ENCODE measurements around the gene PRSS53. TPM values are rescaled to one million over a fixed set of nuclear protein-coding genes. Genes with fewer than 3 reads are reported as not detected.
A peak's percentile ranks its signal among the peaks of the same experiment; 100 is the strongest.

PRSS53 gene
- total RNA-seq, 1 experiment from 2014 or later, result 1.3 TPM

GRCh38 chr16:31129568-31130335, 41.0 kb upstream of the PRSS53 start:
- Histone ChIP-seq H3K4me3 (ENCODE audit: insufficient read depth, low read depth, low read length) (no peak overlapping the region), H3K36me3 (replicated peaks; ENCODE audit: control insufficient read depth, insufficient read depth, low read length) (peaks cover 15% of the 10 kb centered on the region), H3K27me3 (ENCODE audit: control insufficient read depth, insufficient read depth, low read length) (no peaks in the 10 kb centered on the region)
- peak; percentile 63 for DNase-seq

DNA sequence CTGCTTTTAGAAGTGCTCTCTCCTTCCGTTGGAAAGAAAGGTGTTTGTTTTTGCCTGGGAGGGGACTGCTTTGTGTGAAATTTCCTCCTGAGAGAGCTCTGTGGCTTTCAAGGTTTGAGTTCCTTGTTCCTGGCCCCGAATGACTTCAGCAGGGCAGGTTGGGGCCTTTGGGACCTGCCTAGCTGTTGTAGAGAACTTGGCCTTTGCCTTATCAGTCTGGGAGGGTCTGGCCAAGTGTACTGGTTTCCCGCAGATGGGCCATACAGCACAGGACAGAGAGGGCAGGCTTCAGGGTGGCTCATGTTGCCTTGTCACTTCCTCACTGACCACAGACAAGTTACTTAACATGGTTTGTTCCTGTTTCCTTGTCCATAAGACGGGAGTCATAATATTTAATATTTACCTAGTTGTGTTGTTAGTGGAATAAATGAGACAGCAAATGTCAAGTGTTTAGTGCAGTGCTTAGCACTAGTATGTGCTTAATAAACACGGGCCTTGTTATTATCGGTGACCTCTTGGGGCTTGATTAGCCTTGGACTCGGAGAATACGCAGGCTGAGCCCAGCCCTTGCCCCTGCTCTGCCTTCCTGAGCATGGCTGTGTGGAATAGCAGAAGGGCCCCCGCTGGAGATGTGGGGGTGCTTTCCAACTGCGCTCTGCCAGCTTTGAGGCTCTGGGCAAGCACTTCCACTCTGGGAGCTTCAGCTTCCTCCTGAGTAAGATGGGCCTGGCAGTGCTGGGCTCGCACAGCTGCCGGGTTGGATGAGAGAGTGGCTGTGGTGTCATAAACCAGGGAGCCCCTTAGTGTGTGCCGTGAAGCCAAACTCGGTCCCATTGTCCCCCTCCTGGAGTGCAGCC, 40.2 kb upstream of the PRSS53 start:
- Histone ChIP-seq H3K27me3 (ENCODE audit: control insufficient read depth, insufficient read depth, low read length) (no peaks in the 10 kb centered on the region), H3K4me3 (ENCODE audit: insufficient read depth, low read depth, low read length) (no peak overlapping the region), H3K36me3 (replicated peaks; ENCODE audit: control insufficient read depth, insufficient read depth, low read length) (peaks cover 15% of the 10 kb centered on the region)
- no peak for DNase-seq

- DNase-seq, result peak; percentile 43
- no peak overlapping the region for H3K4me3 ChIP-seq (ENCODE audit: insufficient read depth, low read depth, low read length)
- H3K36me3 ChIP-seq (replicated peaks; ENCODE audit: control insufficient read depth, insufficient read depth, low read length), result peaks cover 9% of the 10 kb centered on the region
- H3K27me3 ChIP-seq (ENCODE audit: control insufficient read depth, insufficient read depth, low read length), result no peaks in the 10 kb centered on the region
These were observed 38.4 kb upstream of the PRSS53 start for GRCh38 chr16:31127182-31127581.

- peaks cover 10% of the 10 kb centered on the region for H3K36me3 ChIP-seq (replicated peaks; ENCODE audit: control insufficient read depth, insufficient read depth, low read length)
- peak; percentile 17 for DNase-seq
- no peak overlapping the region for H3K4me3 ChIP-seq (ENCODE audit: insufficient read depth, low read depth, low read length)
- H3K27me3 ChIP-seq (ENCODE audit: control insufficient read depth, insufficient read depth, low read length), result no peaks in the 10 kb centered on the region
These were observed 37.1 kb upstream of the PRSS53 start for GRCh38 chr16:31125844-31126243.

GRCh38 chr16:31120129-31120528, 31.4 kb upstream of the PRSS53 start:
- no peak for DNase-seq
- peaks cover 20% of the 10 kb centered on the region for H3K36me3 ChIP-seq (replicated peaks; ENCODE audit: control insufficient read depth, insufficient read depth, low read length)
- H3K4me3 ChIP-seq (ENCODE audit: insufficient read depth, low read depth, low read length), result no peak overlapping the region
- no peaks in the 10 kb centered on the region for H3K27me3 ChIP-seq (ENCODE audit: control insufficient read depth, insufficient read depth, low read length)

DNA sequence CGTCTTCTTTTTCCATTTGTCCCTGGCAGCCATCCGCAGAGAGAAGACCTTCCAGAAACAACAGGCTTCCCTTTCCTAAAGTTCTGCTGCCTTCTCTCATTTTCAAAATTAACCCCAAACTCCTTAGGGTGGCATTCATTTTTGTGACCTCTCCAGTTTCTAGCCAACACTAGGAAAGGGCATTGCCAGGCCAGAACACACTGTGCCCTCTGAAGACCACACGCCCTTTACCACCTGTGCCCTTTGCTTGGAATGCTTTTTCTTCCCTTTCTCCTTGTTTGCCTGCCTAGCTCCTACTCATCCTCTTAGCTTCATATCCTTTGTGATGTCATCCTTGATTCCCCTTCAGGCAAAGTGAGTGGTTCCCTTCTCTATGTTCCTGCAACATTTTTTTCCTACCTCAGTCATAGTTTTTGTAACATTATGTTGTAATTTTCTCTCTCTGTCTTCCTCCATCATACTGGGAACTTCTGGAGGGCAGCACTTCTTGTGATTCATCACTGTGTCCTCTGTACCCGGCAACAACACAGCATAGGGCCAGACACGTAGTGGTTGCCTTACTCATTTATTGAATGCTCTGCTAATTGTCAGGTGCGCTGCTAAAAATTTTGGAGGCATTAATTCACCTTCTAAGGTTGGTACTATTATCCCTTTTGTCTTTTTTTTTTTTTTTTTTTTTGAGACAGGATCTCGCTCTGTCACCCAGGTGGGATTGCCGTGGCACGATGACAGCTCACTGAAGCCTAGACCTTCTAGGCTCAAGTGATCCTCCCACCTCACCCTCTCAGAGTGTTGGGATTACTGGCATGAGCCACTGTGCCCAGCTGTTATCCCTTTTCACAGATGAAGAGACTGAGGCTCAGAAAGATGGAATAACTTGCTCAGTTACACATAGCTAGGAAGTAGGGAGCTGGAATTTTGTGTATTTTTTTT, 29.7 kb upstream of the PRSS53 start:
- Histone ChIP-seq H3K4me3 (ENCODE audit: insufficient read depth, low read depth, low read length) (peak overlapping the region; percentile 57), H3K27me3 (ENCODE audit: control insufficient read depth, insufficient read depth, low read length) (no peaks in the 10 kb centered on the region), H3K36me3 (replicated peaks; ENCODE audit: control insufficient read depth, insufficient read depth, low read length) (peaks cover 20% of the 10 kb centered on the region)
- peak; percentile 21 for DNase-seq

DNA sequence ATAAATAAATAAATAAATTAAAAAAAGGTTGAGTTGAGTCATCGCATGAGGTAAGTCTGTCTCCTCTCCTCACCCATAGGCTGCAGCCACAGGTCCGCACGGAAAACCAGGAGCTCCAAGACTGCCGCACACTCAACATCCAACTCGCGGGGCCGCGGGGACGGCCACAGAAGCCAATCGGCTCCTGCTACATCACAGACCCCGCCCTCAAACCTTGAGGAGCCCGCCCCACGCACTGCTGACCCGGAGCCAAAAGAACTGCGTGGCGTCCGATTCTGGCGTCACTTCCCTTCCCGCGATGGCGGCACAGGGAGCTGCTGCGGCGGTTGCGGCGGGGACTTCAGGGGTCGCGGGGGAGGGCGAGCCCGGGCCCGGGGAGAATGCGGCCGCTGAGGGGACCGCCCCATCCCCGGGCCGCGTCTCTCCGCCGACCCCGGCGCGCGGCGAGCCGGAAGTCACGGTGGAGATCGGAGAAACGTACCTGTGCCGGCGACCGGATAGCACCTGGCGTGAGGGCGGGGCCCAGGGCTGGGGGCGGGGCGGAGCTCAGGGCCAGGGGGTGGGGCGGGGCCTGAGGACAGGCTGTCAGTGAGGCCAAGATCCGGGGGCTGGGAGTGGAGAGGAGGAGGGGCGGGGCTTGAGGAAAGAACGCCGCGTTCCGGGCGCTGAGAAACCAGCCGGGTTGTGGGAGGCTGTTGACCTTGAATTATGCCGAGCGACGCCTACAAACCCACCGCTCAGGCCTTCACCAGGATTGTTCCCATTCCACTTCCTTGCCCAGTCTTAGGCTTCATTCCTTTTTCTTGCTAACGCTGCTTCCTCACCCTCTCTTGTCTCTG, 28.9 kb upstream of the PRSS53 start, which contains the start of gene KAT8:
Gene KAT8 (plus strand): TSS at position 281 of the 839 bp plus-strand sequence. CDS start 18 bp downstream, at position 299.
- H3K4me3 ChIP-seq (ENCODE audit: insufficient read depth, low read depth, low read length), result peak within 1 kb of the TSS; percentile 57
- H3K36me3 ChIP-seq (replicated peaks; ENCODE audit: control insufficient read depth, insufficient read depth, low read length), result peaks cover 20% of the 10 kb centered on the region
- no peaks in the 10 kb centered on the region for H3K27me3 ChIP-seq (ENCODE audit: control insufficient read depth, insufficient read depth, low read length)
- peak; percentile 100 for DNase-seq

DNA sequence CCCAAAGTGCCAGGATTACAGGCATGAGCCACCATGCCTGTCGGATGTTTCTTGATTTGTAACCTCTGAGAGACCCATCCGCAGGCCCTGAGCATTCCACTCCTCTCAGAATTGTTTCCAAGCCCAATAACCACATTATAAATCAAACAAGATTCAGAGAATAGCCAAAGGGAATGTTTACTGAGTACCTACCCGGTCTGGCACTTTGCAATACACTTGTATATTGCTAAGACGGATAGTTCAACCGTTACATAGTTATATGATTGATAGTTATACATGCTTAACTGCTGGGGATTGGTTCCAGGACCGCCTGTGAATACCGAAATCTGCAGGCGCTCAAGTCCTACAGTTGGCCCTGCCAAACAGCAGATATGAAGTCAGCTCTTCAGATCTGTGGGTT, 25.7 kb upstream of the PRSS53 start:
- H3K4me3 ChIP-seq (ENCODE audit: insufficient read depth, low read depth, low read length), result no peak overlapping the region
- H3K27me3 ChIP-seq (ENCODE audit: control insufficient read depth, insufficient read depth, low read length), result no peaks in the 10 kb centered on the region
- H3K36me3 ChIP-seq (replicated peaks; ENCODE audit: control insufficient read depth, insufficient read depth, low read length), result peaks cover 14% of the 10 kb centered on the region
- DNase-seq, result peak; percentile 7

GRCh38 chr16:31113121-31114120, 24.7 kb upstream of the PRSS53 start:
- Histone ChIP-seq H3K27me3 (ENCODE audit: control insufficient read depth, insufficient read depth, low read length) (no peaks in the 10 kb centered on the region; the same call in 1 of the 2 replicates), H3K4me3 (ENCODE audit: insufficient read depth, low read depth, low read length) (no peak overlapping the region), H3K36me3 (replicated peaks; ENCODE audit: control insufficient read depth, insufficient read depth, low read length) (peaks cover 12% of the 10 kb centered on the region)
- DNase-seq, result peak; percentile 19

DNA sequence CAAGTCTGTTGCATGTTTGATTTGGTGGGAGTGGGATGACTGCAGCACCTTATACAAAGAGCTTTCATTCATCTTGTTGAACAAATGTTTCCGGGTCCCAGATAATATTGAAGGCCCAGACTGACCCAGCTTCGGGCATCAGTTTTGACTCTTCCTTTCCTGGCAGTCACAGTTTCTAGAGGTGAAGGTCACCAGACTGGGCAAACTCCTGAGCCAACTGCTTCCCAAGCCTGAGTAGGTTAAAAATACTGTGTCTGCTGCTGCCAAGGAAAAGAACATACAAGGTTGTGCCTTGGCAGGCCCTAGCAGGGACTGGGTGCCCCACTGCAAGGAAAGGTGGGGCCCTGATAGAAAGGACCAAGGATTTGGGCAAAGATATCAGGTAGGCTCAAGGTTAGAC, 24.0 kb upstream of the PRSS53 start:
- Histone ChIP-seq H3K27me3 (ENCODE audit: control insufficient read depth, insufficient read depth, low read length) (no peaks in the 10 kb centered on the region; the same call in 1 of the 2 replicates), H3K4me3 (ENCODE audit: insufficient read depth, low read depth, low read length) (no peak overlapping the region), H3K36me3 (replicated peaks; ENCODE audit: control insufficient read depth, insufficient read depth, low read length) (peaks cover 12% of the 10 kb centered on the region)
- no peak for DNase-seq

GRCh38 chr16:31111881-31112466, 23.2 kb upstream of the PRSS53 start:
- Histone ChIP-seq H3K36me3 (replicated peaks; ENCODE audit: control insufficient read depth, insufficient read depth, low read length) (peaks cover 12% of the 10 kb centered on the region), H3K27me3 (ENCODE audit: control insufficient read depth, insufficient read depth, low read length) (no peaks in the 10 kb centered on the region; the same call in 1 of the 2 replicates), H3K4me3 (ENCODE audit: insufficient read depth, low read depth, low read length) (no peak overlapping the region)
- peak; percentile 33 for DNase-seq
